Ovary (tissue), 3 donors: Measurements from ENCODE around the gene FGFR2.

Experiments used
- CTCF ChIP-seq, 3 donors: fragments of 450-650 bp in 2 of 3; fragments of 200-600 bp in 1 of 3; IDR thresholded peaks; one replicate each; pipeline versions ENCODE4 v1.5.1 to v1.8.0; 2016 to 2022; ENCODE audit warnings: antibody characterized with exemption in 3 of 3, mild to moderate bottlenecking in 1 of 3
- POLR2A ChIP-seq: fragments of 450-650 bp; IDR thresholded peaks from one replicate; pipeline ENCODE4 v1.6.1; 2017; ENCODE audit warnings: antibody characterized with exemption, mild to moderate bottlenecking, moderate library complexity
- donor health status: DM: no; HTN: no; CAD: no.

- no peak for TF ChIP-seq CTCF (IDR thresholded peaks at IDR 0.05)
- no peak for TF ChIP-seq POLR2A
Observed at GRCh38 chr10:121509796-121510195, 88.4 kb downstream of the FGFR2 start.
